Smooth muscle cell (in vitro differentiated cells): ENCODE results near the gene BFSP1. TPM values are rescaled to one million over a fixed set of nuclear protein-coding genes. Genes with fewer than 3 reads are reported as not detected.

ENCODE experiments used
- DNase-seq: peaks from one replicate; lab custom pipeline; 2025; ENCODE audit not compliant: unreplicated experiment; lab: John Stamatoyannopoulos, UW
- H2AFZ ChIP-seq: fragments of 200-600 bp; sonication (generic); 2 replicates; pipeline ENCODE4 v1.6.0; 2016; ENCODE audit warnings: antibody characterized with exemption, low read depth, mild to moderate bottlenecking
- H3F3A ChIP-seq: fragments of 200-600 bp; sonication (generic); 2 replicates; pipeline ENCODE4 v1.6.0; 2017; ENCODE audit warnings: antibody characterized with exemption, low read depth
- H3K27ac ChIP-seq: fragments of 200-600 bp; sonication (generic); 2 replicates; pipeline ENCODE4 v1.5.1; 2016; ENCODE audit warnings: low read depth, mild to moderate bottlenecking
- H3K27me3 ChIP-seq: fragments of 200-600 bp; sonication (generic); 2 replicates; pipeline ENCODE4 v1.6.1; 2016; ENCODE audit warnings: low read depth, mild to moderate bottlenecking
- H3K36me3 ChIP-seq: fragments of 200-600 bp; sonication (generic); 2 replicates; pipeline ENCODE4 v1.5.1; 2016; ENCODE audit warnings: low read depth
- H3K4me1 ChIP-seq: fragments of 200-600 bp; sonication (generic); 2 replicates; pipeline ENCODE4 v1.5.1; 2016; ENCODE audit warnings: low read depth
- H3K4me2 ChIP-seq: fragments of 200-600 bp; sonication (generic); 2 replicates; pipeline ENCODE4 v1.6.0; 2016; ENCODE audit warnings: mild to moderate bottlenecking
- H3K4me3 ChIP-seq: fragments of 200-600 bp; sonication (generic); 2 replicates; pipeline ENCODE4 v1.5.1; 2016; ENCODE audit warnings: mild to moderate bottlenecking
- H3K79me2 ChIP-seq: fragments of 200-600 bp; sonication (generic); 2 replicates; pipeline ENCODE4 v1.6.0; 2016; ENCODE audit warnings: low read depth, mild to moderate bottlenecking
- H3K9ac ChIP-seq: fragments of 200-600 bp; sonication (generic); 2 replicates; pipeline ENCODE4 v1.6.0; 2016; ENCODE audit warnings: low read depth
- H3K9me3 ChIP-seq: fragments of 200-600 bp; sonication (generic); replicated peaks from 2 replicates; pipeline ENCODE4 v1.5.1; 2016; ENCODE audit warnings: low read depth
- H4K20me1 ChIP-seq: fragments of 200-600 bp; sonication (generic); 2 replicates; pipeline ENCODE4 v1.6.0; 2016; ENCODE audit warnings: low read depth
- CTCF ChIP-seq: fragments of 200-600 bp; sonication (generic); IDR thresholded peaks from 2 replicates; pipeline ENCODE4 v1.5.1; 2017; ENCODE audit warnings: borderline replicate concordance, mild to moderate bottlenecking, antibody characterized with exemption; ENCODE audit not compliant: insufficient read depth, poor library complexity, severe bottlenecking
- WGBS: methylation state at CpG from one replicate; pipeline ENCODE4 v1.1.7; 2016; ENCODE audit warnings: low lambda C conversion rate; 5-methylcytosine and 5-hydroxymethylcytosine counted together
- polyA plus RNA-seq: library from polyadenylated mRNA; unstranded; fragments of >200 nt; fragmentation: Nextera tagmentation; extraction: Ambion mirVana; gene quantifications from 2 replicates; pipeline ENCODE4 v1.2.1, GENCODE V29; 2016
- total RNA-seq: library from RNA; depleted of rRNA; stranded (reverse); fragments of >200 nt; gene quantifications from 2 replicates; pipeline ENCODE4 v1.2.3, GENCODE V29; 2014

The BFSP1 gene
- total and polyA plus RNA-seq, 2 experiments from 2014 or later, result 0.76 to 1.6 TPM

- Histone ChIP-seq H3K27me3 (no peaks in the 10 kb centered on the region), H3K4me2 (no peak overlapping the region), H4K20me1 (no peaks in the 10 kb centered on the region), H3K9ac (no peak overlapping the region), H3K4me1 (no peaks in the 10 kb centered on the region), H3K36me3 (no peaks in the 10 kb centered on the region), H3K27ac (no peak overlapping the region), H3K4me3 (no peak overlapping the region), H3F3A (no peaks in the 10 kb centered on the region), H3K79me2 (no peaks in the 10 kb centered on the region), H3K9me3 (no peaks in the 10 kb centered on the region), H2AFZ (no peak overlapping the region)
- no peak for TF ChIP-seq CTCF
- DNase-seq, result no peak
- WGBS, result 95% methylated on average over 22 of the region's 22 CpGs
These were observed 77.6 kb downstream of the BFSP1 start for GRCh38 chr20:17453592-17453991.

GRCh38 chr20:17452441-17452840 is 78.7 kb downstream of the BFSP1 start:
- Histone ChIP-seq H4K20me1 (no peaks in the 10 kb centered on the region), H2AFZ (no peak overlapping the region), H3K4me1 (no peaks in the 10 kb centered on the region), H3K27ac (no peak overlapping the region), H3K27me3 (no peaks in the 10 kb centered on the region), H3K9ac (no peak overlapping the region), H3K4me3 (no peak overlapping the region), H3K36me3 (no peaks in the 10 kb centered on the region), H3K4me2 (no peak overlapping the region), H3K79me2 (no peaks in the 10 kb centered on the region), H3K9me3 (no peaks in the 10 kb centered on the region), H3F3A (no peaks in the 10 kb centered on the region)
- no peak for TF ChIP-seq CTCF
- 86% methylated on average over 3 of the region's 3 CpGs for WGBS
- DNase-seq, result no peak

GRCh38 chr20:17449031-17449430 is 82.1 kb downstream of the BFSP1 start:
- no peaks in the 10 kb centered on the region for H3K9me3 ChIP-seq
- H3K79me2 ChIP-seq, result no peaks in the 10 kb centered on the region
- H4K20me1 ChIP-seq, result no peaks in the 10 kb centered on the region
- H3K4me2 ChIP-seq, result no peak overlapping the region
- 94% methylated on average over 2 of the region's 2 CpGs for WGBS
- no peak overlapping the region for H2AFZ ChIP-seq
- no peaks in the 10 kb centered on the region for H3K4me1 ChIP-seq
- no peaks in the 10 kb centered on the region for H3F3A ChIP-seq
- TF ChIP-seq CTCF, result no peak
- no peak overlapping the region for H3K4me3 ChIP-seq
- no peak for DNase-seq
- H3K9ac ChIP-seq, result no peak overlapping the region
- H3K27ac ChIP-seq, result no peak overlapping the region
- no peaks in the 10 kb centered on the region for H3K36me3 ChIP-seq
- peaks cover 11% of the 10 kb centered on the region for H3K27me3 ChIP-seq

GRCh38 chr20:17448071-17448470 is 83.1 kb downstream of the BFSP1 start:
- Histone ChIP-seq H3K4me3 (no peak overlapping the region), H3K79me2 (no peaks in the 10 kb centered on the region), H3K9me3 (no peaks in the 10 kb centered on the region), H4K20me1 (no peaks in the 10 kb centered on the region), H3K27me3 (peaks cover 20% of the 10 kb centered on the region), H3K4me1 (no peaks in the 10 kb centered on the region), H3K27ac (no peak overlapping the region), H3F3A (no peaks in the 10 kb centered on the region), H3K9ac (no peak overlapping the region), H3K4me2 (no peak overlapping the region), H2AFZ (no peak overlapping the region), H3K36me3 (no peaks in the 10 kb centered on the region)
- no peak for DNase-seq
- WGBS, result 98% methylated on average over 2 of the region's 2 CpGs
- TF ChIP-seq CTCF, result no peak
